ENCODE results near the gene CCL15. TPM values are rescaled to one million over a fixed set of nuclear protein-coding genes. Genes with fewer than 3 reads are reported as not detected.

Gene CCL15
- total RNA-seq, 4 donors from 2014 or later, result not detected

- no peak for TF ChIP-seq CTCF (IDR thresholded peaks at IDR 0.05)
- TF ChIP-seq EP300 (IDR thresholded peaks at IDR 0.05), result no peak
- no peaks in the 10 kb centered on the region for H3K4me1 ChIP-seq
- no peak overlapping the region for H3K27ac ChIP-seq
- H3K9me3 ChIP-seq, result no peaks in the 10 kb centered on the region
- no peak overlapping the region for H3K4me3 ChIP-seq
- peaks cover 0 to 5% of the 10 kb centered on the region in 2 donors for H3K27me3 ChIP-seq
- H3K36me3 ChIP-seq, result no peaks in the 10 kb centered on the region
- DNase-seq (ENCODE audit: low spot score in 2 of 2), result no peak
- 81 to 86% methylated on average over 6 of the region's 6 CpGs for WGBS, 2 donors
Observed at GRCh38 chr17:35963663-35964062, 37.7 kb downstream of the CCL15 start.

GRCh38 chr17:35953720-35954119, 47.6 kb downstream of the CCL15 start:
- Histone ChIP-seq H3K27me3 (peaks cover 0 to 2% of the 10 kb centered on the region in 2 donors), H3K9me3 (no peaks in the 10 kb centered on the region), H3K4me1 (no peaks in the 10 kb centered on the region), H3K36me3 (no peaks in the 10 kb centered on the region), H3K27ac (no peak overlapping the region), H3K4me3 (no peak overlapping the region)
- TF ChIP-seq CTCF (IDR thresholded peaks at IDR 0.05) (no peak), POLR2A (IDR thresholded peaks at IDR 0.05) (no peak), EP300 (IDR thresholded peaks at IDR 0.05) (no peak)
- WGBS, 2 donors, result 53 to 64% methylated on average over 4 to 7 of the region's 7 CpGs
- DNase-seq (ENCODE audit: low spot score in 2 of 2), result no peak

- no peak overlapping the region for H3K27ac ChIP-seq
- no peaks in the 10 kb centered on the region for H3K9me3 ChIP-seq
- no peak overlapping the region for H3K4me3 ChIP-seq
- DNase-seq (ENCODE audit: low spot score in 2 of 2), result no peak
- H3K36me3 ChIP-seq, result no peaks in the 10 kb centered on the region
- no peaks in the 10 kb centered on the region for H3K27me3 ChIP-seq
- WGBS, 2 donors, result 56 to 57% methylated on average over 3 of the region's 3 CpGs
- TF ChIP-seq CTCF (IDR thresholded peaks at IDR 0.05), result no peak
- TF ChIP-seq EP300 (IDR thresholded peaks at IDR 0.05), result no peak
- no peak for TF ChIP-seq POLR2A (IDR thresholded peaks at IDR 0.05)
- no peaks in the 10 kb centered on the region for H3K4me1 ChIP-seq
Observed at GRCh38 chr17:35949401-35949800, 52.0 kb downstream of the CCL15 start.

GRCh38 chr17:35948092-35948491, 53.3 kb downstream of the CCL15 start:
- TF ChIP-seq EP300 (IDR thresholded peaks at IDR 0.05) (no peak), POLR2A (IDR thresholded peaks at IDR 0.05) (no peak), CTCF (IDR thresholded peaks at IDR 0.05) (no peak)
- DNase-seq (ENCODE audit: low spot score in 2 of 2), result no peak
- H3K27ac ChIP-seq, result no peak overlapping the region
- no peaks in the 10 kb centered on the region for H3K9me3 ChIP-seq
- H3K4me1 ChIP-seq, result no peaks in the 10 kb centered on the region
- H3K4me3 ChIP-seq, result no peak overlapping the region
- H3K27me3 ChIP-seq, result no peaks in the 10 kb centered on the region
- no peaks in the 10 kb centered on the region for H3K36me3 ChIP-seq
- 87 to 96% methylated on average over 7 of the region's 7 CpGs for WGBS, 2 donors

Other genes starting within 250 kb of the CCL15 start
- 1 to 10 TPM in 3 of 4 donors, under 1 TPM in 1; 0.84 to 1.4 (median 1.1) TPM for gene GAS2L2, start 248.3 kb downstream of the CCL15 start, total RNA-seq
- not detected for gene C17orf50, start 240.7 kb downstream of the CCL15 start, total RNA-seq
- 100 to 1,000 TPM in 3 of 4 donors, 10 to 100 TPM in 1; 71.7 to 174 (median 136) TPM for gene MMP28, start 205.9 kb downstream of the CCL15 start, total RNA-seq
- 100 to 1,000 TPM in 1 of 4 donors, 10 to 100 TPM in 3; 62.8 to 115 (median 88.4) TPM for gene TAF15, start 192.1 kb downstream of the CCL15 start, total RNA-seq
- not detected for gene HEATR9, start 132.7 kb downstream of the CCL15 start, total RNA-seq
- 1 to 10 TPM in 3 of 4 donors, not detected in 1; 1.1 to 3.8 (median 1.4) TPM for gene CCL5, start 121.2 kb downstream of the CCL15 start, total RNA-seq
- gene RDM1, start 70.8 kb downstream of the CCL15 start, total RNA-seq, result not detected
- gene LYZL6, start 57.8 kb downstream of the CCL15 start, total RNA-seq, result not detected
- not detected for gene CCL16, start 20.1 kb downstream of the CCL15 start, total RNA-seq
- gene CCL14, start 14.8 kb downstream of the CCL15 start, total RNA-seq, result 10 to 100 TPM; 14.4 to 62.6 (median 25.8) TPM
- gene CCL23, start 16.4 kb upstream of the CCL15 start, total RNA-seq, result 10 to 100 TPM in 2 of 4 donors, 1 to 10 TPM in 2; 3.1 to 36.9 (median 15.9) TPM
- 1 to 10 TPM in 1 of 4 donors, not detected in 3; 4.5 TPM for gene CCL18, start 62.7 kb upstream of the CCL15 start, total RNA-seq
- gene CCL3, start 88.6 kb upstream of the CCL15 start, total RNA-seq, result 1 to 10 TPM in 1 of 4 donors, not detected in 3; 3.6 TPM
- 1 to 10 TPM in 2 of 4 donors, under 1 TPM in 1, not detected in 1; 0.90 to 2.4 (median 1.9) TPM for gene CCL4, start 102.3 kb upstream of the CCL15 start, total RNA-seq
- gene TBC1D3B, start 175.1 kb upstream of the CCL15 start, total RNA-seq, result 1 to 10 TPM in 2 of 4 donors, not detected in 2; 1.0 to 4.5 TPM
- gene CCL3L1, start 195.2 kb upstream of the CCL15 start, total RNA-seq, result not detected
- 1 to 10 TPM in 1 of 4 donors, not detected in 3; 1.5 TPM for gene CCL4L2, start 209.5 kb upstream of the CCL15 start, total RNA-seq

Data from tibial nerve (tissue), 4 donors.